ENCODE measurements around the gene CSKMT.
"Not testable (repeated sequence)": the region's sequence is repeated elsewhere in the genome, so short reads cannot be mapped to it uniquely, and the experiment has no call there.

The CSKMT gene

GRCh38 chr11:62689421-62690183 lies 24.5 kb downstream of the CSKMT start, which contains the start of gene LRRN4CL:
TSS of gene LRRN4CL (minus strand) at chr11:62689530. CDS start at chr11:62688508, 1,022 bp downstream.
- DNase-seq (ENCODE audit: low spot score) = no peak

DNA sequence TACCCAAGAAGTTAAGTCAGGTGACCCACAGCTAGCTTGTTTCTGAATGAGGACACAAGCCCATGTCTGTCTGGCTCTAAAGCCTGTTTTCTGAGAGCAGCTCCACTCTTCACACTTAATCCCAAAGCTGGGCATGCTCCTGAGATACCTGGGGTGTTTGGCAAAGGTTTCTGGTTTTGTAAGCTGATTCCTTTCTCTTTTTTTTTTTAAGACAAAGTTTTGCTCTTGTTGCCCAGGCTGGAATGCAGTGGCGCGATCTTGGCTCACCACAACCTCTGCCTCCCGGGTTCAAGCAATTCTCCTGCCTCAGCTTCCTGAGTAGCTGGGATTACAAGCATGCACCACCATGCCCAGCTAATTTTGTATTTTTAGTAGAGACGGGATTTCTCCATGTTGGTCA lies 28.5 kb downstream of the CSKMT start:
- not testable (repeated sequence) for DNase-seq (ENCODE audit: low spot score)

DNA sequence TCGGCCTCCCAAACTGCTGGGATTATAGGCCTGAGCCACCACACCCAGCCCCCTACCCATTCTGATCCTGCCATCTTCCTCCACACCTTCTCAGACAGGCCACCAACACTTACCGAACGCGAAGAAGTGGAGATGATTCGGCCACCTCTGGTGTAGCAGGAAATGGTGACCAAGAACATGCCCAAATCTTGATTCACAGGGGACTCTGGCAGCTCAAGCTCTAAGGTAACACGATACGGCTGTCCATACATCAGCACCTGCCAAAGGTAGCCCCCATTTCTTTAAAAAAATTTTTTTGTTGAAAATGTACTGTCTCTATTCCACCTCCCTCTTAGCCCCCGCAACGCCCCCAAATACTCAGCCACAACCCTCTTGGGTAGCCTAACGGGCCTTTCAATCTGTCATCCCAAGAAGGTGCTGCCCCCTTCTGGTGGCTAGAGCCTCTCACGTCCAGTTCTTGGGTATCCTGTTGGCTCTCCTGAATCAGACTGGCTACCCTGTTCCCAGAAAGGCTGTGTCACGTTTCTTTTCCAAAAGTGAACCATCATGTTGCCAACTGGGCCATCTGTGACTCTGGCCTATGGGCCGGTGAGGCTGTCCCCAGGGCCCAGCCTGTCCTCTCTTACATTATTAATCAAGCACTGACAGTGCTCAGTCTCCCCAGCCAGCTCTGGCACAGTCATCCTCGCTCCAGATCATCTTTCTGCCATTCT lies 29.5 kb downstream of the CSKMT start:
- peak; percentile 76 for DNase-seq (ENCODE audit: low spot score)

- no peak for DNase-seq (ENCODE audit: low spot score)
Measured at GRCh38 chr11:62702246-62702645, 37.1 kb downstream of the CSKMT start.

DNA sequence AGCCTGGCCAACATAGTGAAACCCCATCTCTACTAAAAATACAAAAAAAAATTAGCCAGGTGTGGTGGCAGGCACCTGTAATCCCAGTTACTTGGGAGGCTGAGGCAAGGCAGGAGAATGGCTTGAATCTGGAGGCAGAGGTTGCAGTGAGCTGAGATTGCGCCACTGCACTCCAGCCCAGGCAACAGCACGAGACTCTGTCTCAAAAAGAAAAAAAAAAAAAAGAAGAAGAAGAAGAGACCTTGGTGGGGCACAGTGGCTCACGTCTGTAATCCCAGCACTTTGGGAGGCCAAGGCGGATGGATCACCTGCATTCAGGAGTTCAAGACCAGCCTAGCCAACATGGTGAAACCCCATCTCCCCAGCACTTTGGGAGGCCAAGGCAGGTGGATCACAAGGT lies 38.8 kb downstream of the CSKMT start:
- not testable (repeated sequence) for DNase-seq (ENCODE audit: low spot score)

GRCh38 chr11:62705413-62705812 lies 40.3 kb downstream of the CSKMT start:
- DNase-seq (ENCODE audit: low spot score) = peak; percentile 50

DNA sequence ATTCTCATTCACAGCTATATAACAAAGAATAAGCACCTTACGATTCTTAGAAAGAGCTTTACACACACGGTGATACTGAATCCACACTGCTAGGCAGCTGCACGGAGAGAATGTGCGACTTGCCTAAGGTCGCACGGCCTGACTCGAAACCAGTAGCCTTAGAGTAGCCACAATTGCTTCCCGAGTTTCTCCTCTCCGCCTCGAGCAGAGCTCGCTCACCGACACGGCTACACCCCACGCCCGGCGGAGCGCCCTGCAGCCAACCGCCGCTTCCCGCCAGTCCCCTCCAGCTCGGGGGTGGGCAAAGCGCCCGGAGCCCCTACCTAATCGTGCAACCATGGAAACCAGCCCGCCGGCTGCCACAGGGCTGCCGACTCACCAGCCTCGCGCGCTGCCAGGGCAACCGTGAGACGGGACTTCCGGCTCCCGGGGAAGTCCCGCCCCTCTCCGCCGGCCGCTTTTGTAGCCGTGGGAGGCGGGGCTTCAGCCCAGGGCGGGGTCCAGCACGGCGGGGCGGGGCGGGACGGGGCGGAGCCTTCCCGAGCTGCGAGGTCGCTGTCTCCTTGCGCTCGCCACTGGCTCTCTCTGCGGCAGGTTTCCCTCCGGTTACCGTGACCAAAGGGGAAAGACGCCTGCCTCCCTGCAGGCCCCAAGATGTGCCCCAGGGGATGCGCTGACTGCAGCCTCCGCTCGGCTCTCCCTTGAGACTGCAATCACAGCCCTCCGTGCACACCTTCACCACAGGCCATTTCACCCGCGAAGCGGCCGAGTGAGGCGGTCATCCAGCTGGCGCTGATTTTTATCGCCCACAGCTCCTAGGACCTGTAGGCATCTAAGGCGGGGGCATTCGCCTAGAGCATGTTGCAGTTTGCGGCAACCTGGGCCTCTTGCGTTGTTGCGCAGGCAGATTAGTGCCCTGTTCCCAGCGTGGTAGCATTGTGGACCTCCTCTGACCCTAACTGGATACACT lies 41.1 kb downstream of the CSKMT start:
- peak; percentile 98 for DNase-seq (ENCODE audit: low spot score)

DNA sequence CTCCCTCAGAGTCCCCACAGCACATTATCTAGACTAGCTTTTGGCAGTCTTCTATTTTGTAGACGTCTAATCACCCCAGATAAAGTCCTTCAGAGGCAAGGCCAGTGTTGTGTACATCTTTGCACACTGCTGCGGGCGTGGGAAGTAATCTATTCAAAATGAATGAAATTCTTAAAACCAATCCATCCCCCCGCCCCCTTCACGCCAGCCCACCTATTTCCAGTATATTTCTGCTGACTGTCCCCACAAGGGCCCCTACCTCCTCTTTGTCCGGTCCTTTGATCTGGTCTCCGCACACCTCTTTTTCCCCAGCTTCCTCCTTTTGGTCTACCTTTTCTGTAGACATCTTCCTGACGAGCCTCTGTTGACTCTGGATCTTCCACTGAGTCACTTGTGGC lies 41.7 kb downstream of the CSKMT start:
- no peak for DNase-seq (ENCODE audit: low spot score)

DNA sequence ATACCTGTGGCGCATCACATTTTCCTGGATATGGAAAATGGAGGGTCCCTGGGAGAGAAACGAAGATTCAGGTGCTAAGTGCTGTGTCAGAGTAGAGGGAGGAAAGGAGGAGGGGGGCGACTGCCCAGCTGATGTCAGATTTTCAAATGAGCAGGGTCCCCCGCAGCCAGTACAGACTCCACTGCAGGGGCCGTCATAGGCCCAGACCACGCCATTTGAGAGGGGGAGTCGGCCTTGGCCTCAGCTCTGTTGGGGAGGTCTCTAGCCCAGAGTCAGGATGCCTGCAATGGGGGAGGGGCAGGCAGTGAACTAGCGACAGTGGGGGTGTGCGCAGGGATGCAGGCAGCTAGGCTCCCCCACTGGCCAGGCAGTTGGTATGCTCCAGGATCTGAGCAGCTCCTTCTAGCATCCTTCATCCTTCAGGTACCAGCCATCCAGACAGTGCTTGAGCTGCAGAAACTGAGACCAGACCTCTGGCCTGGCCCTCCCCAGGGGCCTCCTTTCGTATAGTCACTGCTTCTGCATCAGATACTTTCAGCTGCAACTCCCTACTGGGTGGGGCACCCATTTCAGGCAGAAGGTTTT lies 42.3 kb downstream of the CSKMT start, which contains the start of the genes BSCL2 and GNG3:
Gene BSCL2, minus strand, starts transcription at position 148 of the 585 bp plus-strand sequence. CDS start 229 bp downstream, outside the sequence.
Gene GNG3, plus strand, starts transcription at position 400 of the 585 bp plus-strand sequence. CDS start 620 bp downstream, outside the sequence.
- DNase-seq (ENCODE audit: low spot score) = peak; percentile 88

DNA sequence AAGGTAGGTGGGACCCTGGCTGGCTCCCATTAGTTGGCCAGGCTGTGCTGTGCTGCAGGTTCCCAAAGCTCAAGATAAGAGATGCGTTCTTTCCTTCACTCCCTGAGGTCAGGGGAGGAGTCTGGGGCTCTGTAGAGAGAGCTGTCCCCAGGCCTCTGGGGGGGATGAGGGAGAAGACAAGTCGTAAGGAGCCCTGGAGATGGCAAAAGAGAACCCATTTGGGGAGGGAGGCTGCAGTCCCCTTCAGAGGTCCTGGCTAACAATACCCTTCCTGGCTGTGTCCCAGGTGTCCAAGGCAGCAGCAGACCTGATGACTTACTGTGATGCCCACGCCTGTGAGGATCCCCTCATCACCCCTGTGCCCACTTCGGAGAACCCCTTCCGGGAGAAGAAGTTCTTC lies 43.3 kb downstream of the CSKMT start:
- DNase-seq (ENCODE audit: low spot score) = peak; percentile 48

DNA sequence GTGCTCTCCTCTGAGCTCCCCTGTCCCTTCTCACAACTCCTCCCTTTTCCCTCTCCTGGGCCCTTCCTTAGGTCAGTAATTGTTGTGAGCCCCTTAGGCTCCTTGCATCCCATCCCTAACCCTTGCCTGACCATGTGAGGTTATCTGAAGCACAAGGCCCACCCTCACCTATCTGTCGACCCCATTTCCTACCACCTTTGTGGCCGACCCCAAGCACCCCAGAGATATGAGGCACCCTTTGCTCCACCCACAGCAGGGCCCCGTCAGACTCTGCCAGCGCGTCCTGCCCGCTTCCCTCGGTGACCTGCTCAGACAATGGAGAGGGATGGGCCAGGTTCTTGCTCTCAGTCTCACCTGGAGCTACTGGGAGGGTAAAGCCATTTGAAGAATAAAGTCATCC lies 43.7 kb downstream of the CSKMT start:
- peak; percentile 62 for DNase-seq (ENCODE audit: low spot score)

GRCh38 chr11:62709247-62710000 lies 44.3 kb downstream of the CSKMT start:
- peak; percentile 96 for DNase-seq (ENCODE audit: low spot score)

- no peak for DNase-seq (ENCODE audit: low spot score)
Measured at GRCh38 chr11:62710001-62710345, 44.9 kb downstream of the CSKMT start.

- no peak for DNase-seq (ENCODE audit: low spot score)
Measured at GRCh38 chr11:62712276-62712812, 47.2 kb downstream of the CSKMT start.

GRCh38 chr11:62712861-62713260 lies 47.7 kb downstream of the CSKMT start:
- no peak for DNase-seq (ENCODE audit: low spot score)

DNA sequence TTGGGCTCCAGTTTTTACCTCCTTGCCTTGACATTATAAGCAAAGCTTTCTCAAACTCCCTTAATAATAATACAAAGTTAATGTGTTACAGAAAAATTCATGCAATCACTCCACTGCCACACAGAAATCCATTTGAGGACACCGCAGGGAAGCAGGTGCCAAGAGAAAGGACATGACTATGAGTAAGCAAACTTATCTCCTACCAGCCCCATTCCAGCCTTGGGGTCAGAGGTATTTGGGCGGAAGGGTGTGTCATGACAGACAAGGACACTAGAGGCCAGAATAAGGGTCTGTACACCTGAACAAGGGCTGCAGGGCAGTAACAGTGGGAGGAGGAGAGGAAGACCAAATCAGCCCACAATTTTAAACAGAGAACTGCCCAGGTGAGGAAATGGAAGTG lies 48.2 kb downstream of the CSKMT start:
- DNase-seq (ENCODE audit: low spot score) = no peak

GRCh38 chr11:62715150-62716130 lies 50.3 kb downstream of the CSKMT start:
- DNase-seq (ENCODE audit: low spot score) = no peak

GRCh38 chr11:62716206-62716605 lies 51.1 kb downstream of the CSKMT start:
- DNase-seq (ENCODE audit: low spot score) = no peak

GRCh38 chr11:62716816-62717215 lies 51.7 kb downstream of the CSKMT start:
- no peak for DNase-seq (ENCODE audit: low spot score)

All from ecto neural progenitor cell (in vitro differentiated cells).